ENCODE data around the gene PRKAG2.

PRKAG2 gene

GRCh38 chr7:151677581-151678226 lies 199.2 kb downstream of the PRKAG2 start:
- no peak for FAIRE-seq
- no peak for TF ChIP-seq POLR2A (IDR thresholded peaks at IDR 0.05; ENCODE audit: low read depth, low read length)
- DNase-seq (ENCODE audit: insufficient read length, low spot score), result no peak

DNA sequence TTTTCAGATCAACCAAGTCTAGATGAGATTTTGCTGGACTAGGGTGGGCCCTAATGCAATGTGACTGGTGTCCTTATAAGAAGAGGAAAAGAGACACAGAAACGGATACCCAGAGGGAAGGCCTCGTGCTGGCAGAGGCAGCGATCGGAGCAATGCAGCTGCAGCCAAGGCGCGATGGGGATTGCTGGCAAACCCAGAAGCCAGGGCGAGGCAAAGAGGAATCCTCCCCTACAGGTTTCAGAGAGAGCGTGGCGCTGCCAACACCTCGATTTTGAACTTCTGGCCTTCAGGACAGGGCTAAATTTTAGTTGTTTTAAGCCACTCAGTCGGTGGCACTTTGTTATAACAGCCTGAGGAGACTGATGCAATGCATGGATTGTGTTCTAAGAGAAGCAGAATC lies 200.2 kb downstream of the PRKAG2 start:
- no peak for DNase-seq (ENCODE audit: insufficient read length, low spot score)
- no peak for TF ChIP-seq POLR2A (IDR thresholded peaks at IDR 0.05; ENCODE audit: low read depth, low read length)
- no peak for FAIRE-seq

- no peak for FAIRE-seq
- no peak for TF ChIP-seq POLR2A (IDR thresholded peaks at IDR 0.05; ENCODE audit: low read depth, low read length)
- no peak for DNase-seq (ENCODE audit: insufficient read length, low spot score)
These were observed 201.6 kb downstream of the PRKAG2 start for GRCh38 chr7:151675196-151675920.

DNA sequence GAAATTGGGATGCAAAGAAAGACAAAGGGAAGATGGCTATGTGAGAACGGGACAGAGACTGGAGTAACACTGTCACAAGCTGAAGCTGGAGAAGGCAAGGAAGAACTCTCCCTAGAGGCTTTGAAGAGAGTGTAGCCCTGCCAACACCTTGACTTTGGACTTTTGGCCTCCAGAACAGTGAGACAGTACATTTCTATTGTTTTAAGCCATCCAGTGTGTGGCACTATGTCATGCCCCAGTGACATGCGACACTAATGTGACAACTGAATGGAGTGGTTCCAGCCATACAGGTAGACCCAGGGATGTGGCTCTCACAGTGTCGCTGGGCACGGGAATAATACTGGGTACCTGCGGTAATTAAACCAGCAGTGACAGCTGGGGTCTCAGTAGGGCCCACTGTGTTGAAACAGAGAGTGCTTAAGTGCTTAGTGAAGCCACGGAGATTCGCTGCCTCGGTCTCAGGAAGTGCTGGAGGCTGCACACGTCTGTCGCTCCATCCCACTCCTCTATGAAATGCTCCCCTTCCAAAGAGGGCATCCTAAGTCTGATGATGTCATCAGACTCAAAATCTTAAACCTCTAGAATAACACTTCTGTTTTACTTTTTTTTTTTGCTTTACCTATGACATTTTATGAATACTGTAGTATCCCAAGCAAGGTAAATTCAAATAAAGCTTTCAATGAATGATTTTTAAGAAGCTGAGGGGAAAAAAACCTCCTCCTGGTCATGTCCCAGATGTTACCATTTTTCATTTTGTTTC lies 202.6 kb downstream of the PRKAG2 start:
- no peak for TF ChIP-seq POLR2A (IDR thresholded peaks at IDR 0.05; ENCODE audit: low read depth, low read length)
- DNase-seq (ENCODE audit: insufficient read length, low spot score) (no peak), FAIRE-seq (no peak)

GRCh38 chr7:151673216-151673615 lies 203.7 kb downstream of the PRKAG2 start:
- TF ChIP-seq POLR2A (IDR thresholded peaks at IDR 0.05; ENCODE audit: low read depth, low read length), result no peak
- FAIRE-seq (no peak), DNase-seq (ENCODE audit: insufficient read length, low spot score) (no peak)

- TF ChIP-seq POLR2A (IDR thresholded peaks at IDR 0.05; ENCODE audit: low read depth, low read length), result no peak
- no peak for FAIRE-seq
- no peak for DNase-seq (ENCODE audit: insufficient read length, low spot score)
These were observed 204.2 kb downstream of the PRKAG2 start for GRCh38 chr7:151672716-151673115.

DNA sequence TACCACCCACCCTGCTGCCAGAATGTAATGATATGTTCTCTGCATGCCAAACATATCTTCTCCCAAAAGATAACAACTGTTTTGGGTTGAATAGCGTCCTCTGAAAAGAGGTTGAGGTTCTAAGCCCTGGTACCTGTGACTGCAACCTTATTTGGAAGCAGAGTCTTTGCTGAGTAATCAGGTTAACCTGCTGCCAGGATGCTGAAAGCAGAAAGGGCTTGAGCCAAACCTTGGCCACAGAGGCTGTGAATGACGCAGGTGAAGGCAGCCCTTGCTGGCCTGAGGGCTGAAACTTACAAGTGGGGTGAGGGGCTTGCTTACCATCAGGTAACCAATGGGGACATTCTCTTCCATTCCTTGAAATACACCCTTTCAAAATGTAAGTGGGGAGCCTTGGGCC lies 205.4 kb downstream of the PRKAG2 start:
- FAIRE-seq (no peak), DNase-seq (ENCODE audit: insufficient read length, low spot score) (no peak)
- TF ChIP-seq POLR2A (IDR thresholded peaks at IDR 0.05; ENCODE audit: low read depth, low read length), result no peak

GRCh38 chr7:151669762-151670161 lies 207.2 kb downstream of the PRKAG2 start:
- FAIRE-seq (no peak), DNase-seq (ENCODE audit: insufficient read length, low spot score) (no peak)
- TF ChIP-seq POLR2A (IDR thresholded peaks at IDR 0.05; ENCODE audit: low read depth, low read length), result no peak

DNA sequence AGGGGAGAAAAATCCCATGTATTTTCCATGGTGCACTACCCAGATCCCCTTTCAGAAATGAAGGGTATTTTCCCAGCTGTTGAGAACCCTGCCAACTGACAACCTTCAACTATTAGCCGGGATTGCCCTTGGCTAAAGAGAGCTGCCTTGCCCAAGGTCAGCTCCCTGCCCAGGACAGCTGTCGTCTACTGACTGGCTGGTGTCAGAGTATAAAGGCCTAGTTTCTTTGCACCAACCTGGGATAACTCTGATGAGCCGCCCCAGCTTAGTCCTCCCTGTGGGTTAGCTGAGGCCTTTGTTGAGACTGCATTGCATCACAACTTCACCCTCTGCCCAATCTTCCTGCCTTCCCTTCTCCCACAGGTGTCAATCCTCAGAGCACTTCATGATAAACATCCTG lies 210.0 kb downstream of the PRKAG2 start:
- FAIRE-seq, result no peak
- TF ChIP-seq POLR2A (IDR thresholded peaks at IDR 0.05; ENCODE audit: low read depth, low read length), result no peak
- no peak for DNase-seq (ENCODE audit: insufficient read length, low spot score)

DNA sequence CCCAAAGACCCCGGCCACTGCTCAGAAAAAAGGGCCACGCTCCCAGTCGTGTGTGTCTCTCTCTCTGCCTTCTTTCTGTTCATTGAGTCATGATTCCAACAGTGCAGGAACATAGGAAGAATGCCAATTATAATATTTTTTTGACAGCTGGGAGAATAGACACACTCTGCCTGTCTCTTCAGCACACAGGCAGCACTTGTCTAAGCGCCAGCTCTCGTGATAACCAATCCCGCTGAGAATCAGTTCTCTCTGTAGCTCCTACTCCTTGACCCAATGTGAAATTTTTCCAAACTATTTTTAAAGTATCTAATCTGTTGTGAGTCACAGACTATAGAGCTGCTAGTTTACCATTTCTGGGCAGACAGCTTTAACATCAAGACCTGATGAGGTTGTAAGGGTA lies 211.5 kb downstream of the PRKAG2 start:
- DNase-seq (ENCODE audit: insufficient read length, low spot score) (no peak), FAIRE-seq (no peak)
- TF ChIP-seq POLR2A (IDR thresholded peaks at IDR 0.05; ENCODE audit: low read depth, low read length), result no peak

GRCh38 chr7:151664268-151664667 lies 212.6 kb downstream of the PRKAG2 start:
- FAIRE-seq, result no peak
- no peak for TF ChIP-seq POLR2A (IDR thresholded peaks at IDR 0.05; ENCODE audit: low read depth, low read length)
- DNase-seq (ENCODE audit: insufficient read length, low spot score), result no peak

GRCh38 chr7:151663382-151664100 lies 213.4 kb downstream of the PRKAG2 start:
- no peak for TF ChIP-seq POLR2A (IDR thresholded peaks at IDR 0.05; ENCODE audit: low read depth, low read length)
- FAIRE-seq, result no peak
- no peak for DNase-seq (ENCODE audit: insufficient read length, low spot score)

DNA sequence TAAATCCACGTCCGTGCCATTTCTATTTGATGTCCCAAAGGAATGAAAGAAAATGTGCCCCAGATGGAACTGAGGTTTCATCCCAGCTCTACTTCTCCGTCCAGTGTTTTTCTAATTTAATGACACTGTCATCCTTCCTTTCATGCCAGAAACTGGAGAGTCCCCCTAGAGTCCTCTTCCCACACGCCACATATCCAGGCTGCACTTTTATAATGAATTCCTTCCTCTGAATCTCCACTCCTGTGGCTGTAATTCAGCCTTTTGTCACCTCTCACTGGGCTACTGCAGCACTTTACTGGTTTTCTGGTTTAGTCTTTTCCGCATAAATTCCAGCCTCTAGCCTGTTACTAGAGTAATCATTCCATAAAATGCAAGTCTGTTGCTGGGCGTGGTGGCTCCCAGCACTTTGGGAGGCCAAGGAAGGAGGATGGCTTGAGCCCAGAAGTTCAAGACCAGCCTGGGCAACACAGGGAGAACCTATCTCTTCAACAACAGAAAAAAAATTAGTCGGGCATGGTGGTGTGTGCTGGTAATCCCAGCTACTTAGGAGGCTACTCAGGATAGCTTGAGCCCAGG lies 214.6 kb downstream of the PRKAG2 start:
- no peak for TF ChIP-seq POLR2A (IDR thresholded peaks at IDR 0.05; ENCODE audit: low read depth, low read length)
- no peak for FAIRE-seq
- DNase-seq (ENCODE audit: insufficient read length, low spot score), result no peak

GRCh38 chr7:151661587-151661986 lies 215.3 kb downstream of the PRKAG2 start:
- DNase-seq (ENCODE audit: insufficient read length, low spot score) (no peak), FAIRE-seq (no peak)
- TF ChIP-seq POLR2A (IDR thresholded peaks at IDR 0.05; ENCODE audit: low read depth, low read length), result no peak

Data from H54 (cell line).